Adipose tissue (tissue), 3 donors: ENCODE data around the gene COPS8. TPM values are rescaled to one million over a fixed set of nuclear protein-coding genes. Genes with fewer than 3 reads are reported as not detected.

Experiments
- H3K27ac ChIP-seq: one replicate; pipeline ENCODE4 v1.5.1; 2013; ENCODE audit warnings: low read depth, low read length
- WGBS, 3 donors: extraction: QIAGEN DNeasy Blood & Tissue Kit; methylation state at CpG; one replicate each; pipeline ENCODE4 v1.1.7; 2013; 5-methylcytosine and 5-hydroxymethylcytosine counted together
- polyA plus RNA-seq, 3 donors: library from polyadenylated mRNA; stranded (reverse); fragments of 200-250 nt; gene quantifications; one replicate each; pipeline ENCODE4 v1.2.3, GENCODE V29; 2013
- donor health status: healthy with polysubstance abuse.
- donor health status: Bipolar disorder and iron deficiency.
- donor health status: healthy.

The COPS8 gene
- polyA plus RNA-seq, 3 donors, result 15.5 to 72.9 (median 45.7) TPM

DNA sequence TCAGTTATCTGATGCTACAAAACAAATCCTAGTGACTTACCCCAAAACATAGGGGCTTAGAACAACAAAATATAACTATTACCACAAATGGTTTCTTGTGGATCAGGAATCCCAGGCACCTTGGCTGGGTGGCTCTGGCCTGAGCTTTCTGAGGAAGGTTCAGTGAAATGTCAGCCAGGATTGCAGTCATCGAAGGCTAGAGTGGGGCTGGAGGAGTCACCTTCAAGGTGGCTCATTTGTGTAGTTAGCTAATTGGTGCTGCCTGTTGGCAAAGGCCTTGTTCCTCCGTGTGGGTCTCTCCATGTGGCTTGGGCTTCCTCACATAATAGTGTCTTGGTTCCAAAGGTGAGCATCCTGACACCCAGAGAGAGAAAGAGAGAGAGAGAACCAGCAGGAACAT, 57.4 kb downstream of the COPS8 start:
- WGBS, 3 donors, result 66 to 73% (median 70%) methylated on average over 2 of the region's 2 CpGs
- H3K27ac ChIP-seq, result peak overlapping the region; percentile 48

DNA sequence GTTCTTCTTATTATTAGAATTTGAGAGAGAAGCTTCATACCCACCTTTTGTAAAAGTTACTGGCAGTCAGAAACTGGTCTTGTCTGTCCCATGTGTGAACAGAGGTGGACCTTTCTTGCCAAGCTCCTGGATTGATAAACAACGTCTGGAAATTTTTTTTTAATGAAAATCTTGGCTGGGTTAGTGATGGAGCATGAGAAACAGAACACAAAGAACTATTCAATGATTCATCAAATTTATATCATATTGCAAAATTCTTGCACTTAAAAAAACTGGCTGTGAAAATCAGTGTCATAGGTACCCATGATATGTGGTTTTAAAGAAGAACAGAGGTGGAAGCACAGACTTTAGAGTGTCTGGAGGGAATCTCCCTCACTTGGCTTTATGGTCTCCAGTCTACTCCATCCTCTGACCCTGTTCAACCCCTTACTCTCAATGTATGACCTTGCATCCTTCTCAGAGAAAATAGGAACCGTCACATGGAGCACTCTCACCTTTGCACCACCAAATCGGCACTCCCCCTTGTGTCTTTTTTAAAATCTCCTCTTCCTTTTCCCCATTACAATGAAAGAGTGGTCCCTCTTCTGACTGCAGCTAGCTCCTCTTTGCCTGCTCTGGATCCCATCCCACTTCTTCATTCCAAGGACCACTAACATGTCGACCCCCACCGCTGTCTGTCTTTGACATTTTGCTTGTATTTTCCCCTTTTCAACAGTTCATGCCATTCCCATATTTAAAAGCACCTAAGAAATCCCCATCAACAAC, 58.2 kb downstream of the COPS8 start:
- H3K27ac ChIP-seq, result no peak overlapping the region
- 67 to 80% (median 70%) methylated on average over 5 of the region's 5 CpGs for WGBS, 3 donors

- no peak overlapping the region for H3K27ac ChIP-seq
- WGBS, 3 donors, result 58 to 80% (median 77%) methylated on average over 3 of the region's 3 CpGs
Measured at GRCh38 chr2:237144516-237144915, 58.8 kb downstream of the COPS8 start.

DNA sequence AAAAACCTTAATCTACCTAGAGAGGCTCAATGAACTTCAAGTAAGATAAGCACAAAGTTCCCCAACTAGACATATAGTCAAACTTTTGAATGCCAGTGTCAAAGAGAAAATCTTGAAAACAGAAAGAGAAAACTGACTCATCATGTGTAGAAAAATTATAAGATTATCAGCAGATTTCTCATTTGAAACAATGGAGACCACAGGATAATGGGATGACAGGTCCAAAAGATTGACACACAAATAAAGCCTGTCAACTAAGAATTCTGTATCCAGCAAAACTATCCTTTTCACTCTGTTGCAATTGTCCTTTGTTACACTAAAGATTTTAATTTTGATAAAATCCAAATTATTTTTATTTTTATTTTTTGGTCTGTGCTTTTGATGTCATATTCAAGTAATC, 61.6 kb downstream of the COPS8 start:
- no peak overlapping the region for H3K27ac ChIP-seq

DNA sequence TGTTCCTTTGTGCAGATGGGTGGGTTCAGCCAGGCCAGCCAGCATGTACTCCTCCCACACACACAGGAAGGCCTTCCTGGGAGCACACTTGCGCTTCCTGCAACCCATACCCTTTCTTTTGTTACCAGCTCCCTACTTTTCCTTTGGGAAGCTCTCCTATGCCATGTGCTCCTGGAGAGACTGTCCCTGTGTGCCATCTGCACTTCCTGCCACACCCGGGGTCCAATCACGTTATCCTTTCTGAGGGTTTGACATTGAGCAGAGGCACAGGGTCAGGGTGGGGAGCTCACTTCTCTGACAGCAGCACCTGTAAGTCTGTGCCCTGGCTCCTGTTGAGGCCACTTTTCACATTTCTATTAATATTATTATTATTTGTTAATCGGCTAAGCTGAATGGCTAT, 62.9 kb downstream of the COPS8 start:
- no peak overlapping the region for H3K27ac ChIP-seq
- WGBS, 3 donors, result 86 to 96% (median 92%) methylated on average over 4 of the region's 4 CpGs

GRCh38 chr2:237149425-237149824, 63.7 kb downstream of the COPS8 start:
- WGBS, 3 donors, result 72 to 79% (median 76%) methylated on average over 4 of the region's 4 CpGs
- no peak overlapping the region for H3K27ac ChIP-seq
